Gastrocnemius medialis (tissue), 4 donors: ENCODE data around the gene NDUFS6. TPM values are rescaled to one million over a fixed set of nuclear protein-coding genes. Genes with fewer than 3 reads are reported as not detected.
"Not testable (repeated sequence)": the region's sequence is repeated elsewhere in the genome, so short reads cannot be mapped to it uniquely, and the experiment has no call there.

ENCODE experiments used
- ATAC-seq, 2 donors: fragments of 150-250 bp; one replicate each; pipeline ENCODE4 v1.9.1; 2016
- DNase-seq, 2 donors: peaks; one replicate each; pipeline ENCODE4 v3.0.0-alpha.2; 2019
- H3K27ac ChIP-seq, 4 donors: fragments of 200-600 bp; sonication (generic); 1 replicate in 1 of 4; 2 replicates in 3 of 4; pipeline ENCODE4 v1.5.1; 2016 to 2018; ENCODE audit warnings: mild to moderate bottlenecking in 2 of 4, moderate library complexity in 1 of 4
- H3K27me3 ChIP-seq, 3 donors: fragments of 200-600 bp; sonication (generic) in 2 of 3; 1 replicate in 1 of 3; 2 replicates in 2 of 3; pipeline versions ENCODE4 v1.5.1 to v1.6.0; 2016 to 2019; ENCODE audit warnings: mild to moderate bottlenecking in 1 of 3, moderate library complexity in 1 of 3
- H3K36me3 ChIP-seq, 2 donors: fragments of 200-600 bp; sonication (generic) in 1 of 2; one replicate each; pipeline ENCODE4 v1.5.1; 2017 to 2018
- H3K4me1 ChIP-seq, 2 donors: fragments of 200-600 bp; sonication (generic) in 1 of 2; one replicate each; pipeline ENCODE4 v1.5.1; 2016 to 2017; ENCODE audit warnings: mild to moderate bottlenecking in 2 of 2
- H3K4me3 ChIP-seq, 4 donors: fragments of 200-600 bp; sonication (generic) in 3 of 4; 1 replicate in 1 of 4; 2 replicates in 3 of 4; pipeline ENCODE4 v1.5.1; 2016 to 2019; ENCODE audit warnings: mild to moderate bottlenecking in 2 of 4
- H3K9me3 ChIP-seq, 3 donors: fragments of 200-600 bp; sonication (generic) in 2 of 3; 1 replicate in 1 of 3; 2 replicates in 2 of 3; pipeline ENCODE4 v1.5.1; 2016 to 2019
- POLR2A ChIP-seq, 2 donors: fragments of 450-650 bp; IDR thresholded peaks; one replicate each; pipeline ENCODE4 v1.6.1; 2017; ENCODE audit warnings: antibody characterized with exemption in 2 of 2, mild to moderate bottlenecking in 2 of 2, moderate library complexity in 2 of 2
- in situ Hi-C, 4 donors: fragments of 200-750 bp; cut with MboI; loops; one replicate each; pipeline versions ENCODE4 v1.15.0 to v1.8.0; 2017; ENCODE audit warnings: low sequenced_read_pairs in 4 of 4
- intact Hi-C: fragments of 100-400 bp; cut with DNase I; formaldehyde crosslinking; loops from one replicate; pipeline ENCODE4 v1.15.1; 2023; ENCODE audit warnings: low total_unique reads
- total RNA-seq, 4 donors: library from RNA; depleted of rRNA; stranded (reverse); fragments of >200 nt; gene quantifications; one replicate each; pipeline versions ENCODE4 v1.1.0 to v1.2.3, GENCODE V29; 2016
- TF ChIP-seq, protein P1 (sequence below), 5 experiments: fragments of 450-650 bp in 3 of 5; fragments of 200-600 bp in 2 of 5; sonication (generic) in 2 of 5; IDR thresholded peaks in 4 of 5; conservative IDR thresholded peaks in 1 of 5; 1 replicate in 4 of 5; 2 replicates in 1 of 5; pipeline ENCODE4 v1.5.1; 2016 to 2019; ENCODE audit warnings: antibody characterized with exemption in 5 of 5, mild to moderate bottlenecking in 3 of 5, moderate library complexity in 3 of 5

The NDUFS6 gene
- total RNA-seq, 4 donors from 2014 or later: 70.8 to 135 (median 106) TPM

DNA sequence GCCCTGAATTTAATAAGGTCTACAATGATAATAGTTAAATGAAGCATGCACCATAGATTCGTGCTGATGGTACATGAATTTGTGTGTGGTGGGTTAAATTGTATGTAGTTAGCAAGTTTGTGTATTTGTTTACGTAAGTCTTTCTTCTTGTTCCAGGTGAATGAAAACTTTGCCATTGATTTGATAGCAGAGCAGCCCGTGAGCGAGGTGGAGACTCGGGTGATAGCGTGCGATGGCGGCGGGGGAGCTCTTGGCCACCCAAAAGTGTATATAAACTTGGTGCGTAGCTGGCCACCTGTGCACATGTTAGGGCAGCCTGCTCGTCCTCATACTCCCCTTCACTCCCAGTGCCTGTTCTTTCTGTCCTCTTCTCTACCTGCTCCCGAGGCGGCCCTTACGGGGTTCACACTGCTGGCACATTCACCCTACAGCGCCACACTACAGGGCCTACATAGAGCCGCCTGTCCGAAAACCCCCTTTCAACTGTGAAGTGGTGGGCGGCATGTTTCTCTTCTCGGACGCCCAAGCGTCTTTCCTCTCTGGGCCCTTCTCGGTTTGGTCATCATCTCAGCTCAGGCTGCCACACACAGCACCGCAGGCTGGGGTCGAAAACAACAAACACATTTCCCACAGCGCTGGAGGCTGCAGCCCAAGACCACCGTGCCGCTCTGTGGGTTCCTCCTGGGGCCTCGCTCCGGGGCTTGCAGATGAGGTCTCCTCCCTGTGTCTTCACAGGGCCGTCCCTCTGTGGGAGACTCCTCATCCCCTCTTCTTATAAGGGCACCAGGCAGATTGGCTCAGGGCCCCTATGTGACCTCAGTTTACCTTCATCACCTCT lies 13.2 kb downstream of the NDUFS6 start:
- no peak overlapping the region for H3K27ac ChIP-seq
- TF ChIP-seq POLR2A (IDR thresholded peaks at IDR 0.05): no peak
- TF ChIP-seq, protein P1, sequence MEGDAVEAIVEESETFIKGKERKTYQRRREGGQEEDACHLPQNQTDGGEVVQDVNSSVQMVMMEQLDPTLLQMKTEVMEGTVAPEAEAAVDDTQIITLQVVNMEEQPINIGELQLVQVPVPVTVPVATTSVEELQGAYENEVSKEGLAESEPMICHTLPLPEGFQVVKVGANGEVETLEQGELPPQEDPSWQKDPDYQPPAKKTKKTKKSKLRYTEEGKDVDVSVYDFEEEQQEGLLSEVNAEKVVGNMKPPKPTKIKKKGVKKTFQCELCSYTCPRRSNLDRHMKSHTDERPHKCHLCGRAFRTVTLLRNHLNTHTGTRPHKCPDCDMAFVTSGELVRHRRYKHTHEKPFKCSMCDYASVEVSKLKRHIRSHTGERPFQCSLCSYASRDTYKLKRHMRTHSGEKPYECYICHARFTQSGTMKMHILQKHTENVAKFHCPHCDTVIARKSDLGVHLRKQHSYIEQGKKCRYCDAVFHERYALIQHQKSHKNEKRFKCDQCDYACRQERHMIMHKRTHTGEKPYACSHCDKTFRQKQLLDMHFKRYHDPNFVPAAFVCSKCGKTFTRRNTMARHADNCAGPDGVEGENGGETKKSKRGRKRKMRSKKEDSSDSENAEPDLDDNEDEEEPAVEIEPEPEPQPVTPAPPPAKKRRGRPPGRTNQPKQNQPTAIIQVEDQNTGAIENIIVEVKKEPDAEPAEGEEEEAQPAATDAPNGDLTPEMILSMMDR (IDR thresholded peaks at IDR 0.05 in 4 of 5, conservative IDR thresholded peaks at IDR 0.05 in 1 of 5): no peak
- DNase-seq (no peak), ATAC-seq (no peak)
- intact Hi-C loops: no loop called here
- H3K4me3 ChIP-seq: no peak overlapping the region
- peaks cover 2 to 76% of the 10 kb centered on the region in 2 donors for H3K36me3 ChIP-seq
- no peaks in the 10 kb centered on the region for H3K27me3 ChIP-seq
- H3K4me1 ChIP-seq: peaks cover 13 to 25% of the 10 kb centered on the region in 2 donors
- H3K9me3 ChIP-seq: no peaks in the 10 kb centered on the region
- in situ Hi-C loops: no loop called here

DNA sequence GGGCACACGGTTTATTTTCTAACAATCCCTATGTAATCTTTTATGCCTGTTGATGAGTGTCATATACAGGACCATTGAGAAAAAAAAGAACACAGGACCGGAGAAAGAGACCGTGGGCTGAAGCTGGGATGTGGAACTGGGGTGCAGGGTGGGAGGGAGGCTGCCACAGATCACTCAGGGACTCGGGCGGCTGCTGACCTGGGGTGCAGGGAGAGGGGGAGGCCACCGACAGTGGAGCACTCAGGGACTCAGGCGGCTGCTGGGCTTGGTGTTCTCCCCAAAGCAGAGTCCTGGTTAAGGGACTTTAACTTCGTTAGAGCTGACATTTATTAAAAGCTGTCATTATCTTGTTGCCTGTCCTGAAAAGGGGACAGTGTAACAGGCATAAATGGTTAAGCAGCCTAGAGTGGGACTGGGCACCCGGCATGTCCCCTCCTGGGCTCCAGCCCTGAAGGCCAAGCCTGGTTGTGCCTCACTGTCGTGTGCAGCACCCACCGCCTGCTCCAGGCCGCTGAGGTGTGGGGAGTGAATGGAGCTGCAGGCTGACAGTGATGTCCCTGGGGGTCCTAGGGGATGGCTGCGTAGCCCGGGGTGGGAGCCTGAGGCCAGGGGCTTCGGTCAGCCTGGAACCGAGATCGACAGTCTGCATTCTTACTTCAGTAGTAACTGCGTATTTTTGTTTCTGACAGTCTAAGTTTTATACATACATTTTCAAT lies 14.0 kb downstream of the NDUFS6 start:
- in situ Hi-C loops: no loop called here
- ATAC-seq: no peak
- no peak for DNase-seq
- intact Hi-C loops: no loop called here
- H3K27ac ChIP-seq: no peak overlapping the region
- H3K36me3 ChIP-seq: peaks cover 2 to 71% of the 10 kb centered on the region in 2 donors
- no peak for TF ChIP-seq POLR2A (IDR thresholded peaks at IDR 0.05)
- TF ChIP-seq, protein P1 (IDR thresholded peaks at IDR 0.05 in 4 of 5, conservative IDR thresholded peaks at IDR 0.05 in 1 of 5): no peak
- H3K9me3 ChIP-seq: no peaks in the 10 kb centered on the region
- H3K27me3 ChIP-seq: no peaks in the 10 kb centered on the region
- H3K4me1 ChIP-seq: peaks cover 10 to 18% of the 10 kb centered on the region in 2 donors
- no peak overlapping the region for H3K4me3 ChIP-seq

DNA sequence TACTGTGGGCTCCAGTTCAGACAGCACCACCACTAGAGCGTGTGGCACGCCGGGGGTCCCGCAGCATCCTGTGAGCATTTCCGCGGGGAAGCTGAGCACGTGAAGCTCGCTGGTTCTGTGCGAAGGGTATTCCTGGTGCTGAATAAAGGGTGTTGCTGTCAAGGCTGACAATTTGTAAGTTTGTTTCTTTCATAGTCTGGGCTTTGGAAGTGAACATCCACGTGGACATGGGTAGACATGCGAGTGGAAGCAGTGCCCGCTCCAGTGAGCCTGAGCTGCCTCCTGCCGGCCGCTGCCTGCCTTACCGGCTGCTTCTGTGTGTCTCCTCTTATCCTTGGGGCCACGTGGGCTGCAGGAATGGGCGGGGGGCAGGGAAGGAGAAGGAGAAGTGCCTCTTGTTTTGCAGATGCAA lies 14.7 kb downstream of the NDUFS6 start:
- ATAC-seq: no peak
- in situ Hi-C loops: no loop called here
- H3K4me3 ChIP-seq: no peak overlapping the region
- no peaks in the 10 kb centered on the region for H3K27me3 ChIP-seq
- H3K27ac ChIP-seq: no peak overlapping the region
- intact Hi-C loops: no loop called here
- DNase-seq: no peak
- H3K36me3 ChIP-seq: peaks cover 2 to 71% of the 10 kb centered on the region in 2 donors
- no peaks in the 10 kb centered on the region for H3K9me3 ChIP-seq
- TF ChIP-seq, protein P1 (IDR thresholded peaks at IDR 0.05 in 4 of 5, conservative IDR thresholded peaks at IDR 0.05 in 1 of 5): no peak
- TF ChIP-seq POLR2A (IDR thresholded peaks at IDR 0.05): no peak
- peaks cover 3 to 12% of the 10 kb centered on the region in 2 donors for H3K4me1 ChIP-seq

DNA sequence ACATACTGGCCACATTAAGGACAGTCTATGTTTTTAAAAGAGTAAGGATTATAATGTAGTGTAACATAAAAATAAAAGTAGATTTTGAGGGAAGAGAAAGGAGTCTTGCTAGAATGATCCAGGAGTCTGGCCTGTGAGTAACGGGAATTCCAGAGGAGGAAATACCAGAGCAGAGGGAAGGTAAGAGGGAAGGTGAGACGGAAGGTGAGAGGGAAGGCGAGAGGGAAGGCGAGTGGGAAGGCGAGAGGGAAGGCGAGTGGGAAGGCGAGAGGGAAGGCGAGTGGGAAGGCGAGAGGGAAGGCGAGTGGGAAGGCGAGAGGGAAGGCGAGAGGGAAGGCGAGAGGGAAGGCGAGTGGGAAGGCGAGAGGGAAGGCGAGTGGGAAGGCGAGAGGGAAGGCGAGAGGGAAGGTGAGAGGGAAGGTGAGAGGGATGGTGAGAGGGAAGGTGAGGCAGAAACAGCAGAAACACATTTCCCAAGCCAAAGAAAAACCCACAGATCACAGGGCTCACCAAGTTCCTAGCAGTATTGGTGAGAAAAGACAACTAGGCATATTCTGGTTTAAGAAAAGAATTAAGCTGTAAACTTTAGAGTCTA lies 15.4 kb downstream of the NDUFS6 start:
- H3K27ac ChIP-seq, ATAC-seq, H3K27me3 ChIP-seq, in situ Hi-C loops, DNase-seq, H3K4me1 ChIP-seq, H3K9me3 ChIP-seq, H3K4me3 ChIP-seq, intact Hi-C loops: not testable (repeated sequence)
- H3K36me3 ChIP-seq: peaks cover 2 to 75% of the 10 kb centered on the region in 2 donors
